GM19240 (cell line): ENCODE data around the gene ABCG1.

Source experiments
- DNase-seq: peaks from one replicate; pipeline ENCODE4 v3.0.0; 2011; ENCODE audit warnings: low spot score; ENCODE audit not compliant: insufficient read length

Gene ABCG1

GRCh38 chr21:42266971-42267556, 48.1 kb downstream of the ABCG1 start:
- no peak for DNase-seq

- no peak for DNase-seq
These were observed 50.4 kb downstream of the ABCG1 start for GRCh38 chr21:42269386-42269785.

- DNase-seq, result no peak
These were observed 52.1 kb downstream of the ABCG1 start for GRCh38 chr21:42271065-42271464.

GRCh38 chr21:42272109-42272962, 53.4 kb downstream of the ABCG1 start:
- DNase-seq, result no peak

- DNase-seq, result no peak
These were observed 54.2 kb downstream of the ABCG1 start for GRCh38 chr21:42272984-42273600.

- no peak for DNase-seq
These were observed 57.1 kb downstream of the ABCG1 start for GRCh38 chr21:42276076-42276475.

GRCh38 chr21:42276526-42277154, 57.7 kb downstream of the ABCG1 start:
- DNase-seq, result no peak

- DNase-seq, result no peak
These were observed 58.7 kb downstream of the ABCG1 start for GRCh38 chr21:42277593-42277992.

- DNase-seq, result no peak
These were observed 59.7 kb downstream of the ABCG1 start for GRCh38 chr21:42278451-42279149.

GRCh38 chr21:42279341-42279871, 60.5 kb downstream of the ABCG1 start:
- no peak for DNase-seq

- no peak for DNase-seq
These were observed 60.9 kb downstream of the ABCG1 start for GRCh38 chr21:42279888-42280287.

GRCh38 chr21:42280356-42281180, 61.6 kb downstream of the ABCG1 start:
- no peak for DNase-seq

GRCh38 chr21:42281181-42281680, 62.3 kb downstream of the ABCG1 start:
- DNase-seq, result no peak

GRCh38 chr21:42282021-42282420, 63.1 kb downstream of the ABCG1 start:
- DNase-seq, result no peak

- DNase-seq, result no peak
These were observed 63.8 kb downstream of the ABCG1 start for GRCh38 chr21:42282715-42283114.

GRCh38 chr21:42285569-42286245, 66.8 kb downstream of the ABCG1 start:
- no peak for DNase-seq

GRCh38 chr21:42286416-42286815, 67.5 kb downstream of the ABCG1 start:
- DNase-seq, result peak; percentile 39

GRCh38 chr21:42287193-42288083, 68.5 kb downstream of the ABCG1 start:
- no peak for DNase-seq
